GM12878 (cell line): ENCODE measurements around the gene APPBP2.

ENCODE experiments used
- CHD2 ChIP-seq: IDR thresholded peaks from 2 replicates; pipeline ENCODE4 v1.6.1; 2011; ENCODE audit warnings: low read depth, low read length, improper control_type of control experiment, borderline replicate concordance
- CHD4 ChIP-seq: fragments of 200-600 bp; sonication (generic); IDR thresholded peaks from 2 replicates; pipeline ENCODE4 v1.6.1; 2016; ENCODE audit warnings: mild to moderate bottlenecking
- IKZF1 ChIP-seq: fragments of 450-650 bp; conservative IDR thresholded peaks from 2 replicates; pipeline ENCODE4 v1.6.1; 2017; ENCODE audit warnings: antibody characterized with exemption, mild to moderate bottlenecking
- POLR2AphosphoS5 ChIP-seq: IDR thresholded peaks from 2 replicates; pipeline ENCODE4 v1.6.1; 2011; ENCODE audit warnings: mild to moderate bottlenecking, low read length, inconsistent platforms
- SP1 ChIP-seq: IDR thresholded peaks from one replicate; pipeline ENCODE4 v1.6.1; 2011; ENCODE audit warnings: low read depth, low read length
- TAF1 ChIP-seq: IDR thresholded peaks from 2 replicates; pipeline ENCODE4 v1.6.1; 2011; ENCODE audit warnings: mild to moderate bottlenecking, low read depth, low read length, borderline replicate concordance
- TBL1XR1 ChIP-seq: IDR thresholded peaks from 2 replicates; pipeline ENCODE4 v1.6.1; 2012; ENCODE audit warnings: low read depth, low read length, improper control_type of control experiment
- YY1 ChIP-seq: IDR thresholded peaks from 2 replicates; pipeline ENCODE4 v1.6.1; 2011; ENCODE audit warnings: low read depth, mild to moderate bottlenecking, low read length
- ZNF384 ChIP-seq: IDR thresholded peaks from 2 replicates; pipeline ENCODE4 v1.6.1; 2012; ENCODE audit warnings: low read depth, mild to moderate bottlenecking, low read length, improper control_type of control experiment, borderline replicate concordance
- ZZZ3 ChIP-seq: IDR thresholded peaks from 2 replicates; pipeline ENCODE4 v1.6.1; 2011; ENCODE audit warnings: low read depth; ENCODE audit not compliant: control insufficient read depth, insufficient read length
- TF ChIP-seq, protein P1 (sequence below), 3 experiments: IDR thresholded peaks in 2 of 3; conservative IDR thresholded peaks in 1 of 3; 2 replicates each; pipeline ENCODE4 v1.5.1; 2011; ENCODE audit warnings: low read depth in 3 of 3, low read length in 3 of 3, mild to moderate bottlenecking in 3 of 3, control low read depth in 2 of 3, moderate library complexity in 2 of 3, inconsistent platforms in 1 of 3, mixed read lengths in 1 of 3; ENCODE audit not compliant: control insufficient read depth in 2 of 3, insufficient read depth in 1 of 3; ENCODE audit errors: extremely low read depth in 1 of 3
- TF ChIP-seq, protein P2 (sequence below): fragments of 450-650 bp; IDR thresholded peaks from 2 replicates; pipeline ENCODE4 v1.6.1; 2018; ENCODE audit warnings: mild to moderate bottlenecking, low read depth, moderate library complexity; ENCODE audit not compliant: partially characterized antibody
- TF ChIP-seq, protein P3 (sequence below): IDR thresholded peaks from 2 replicates; pipeline ENCODE4 v1.6.1; 2012; ENCODE audit warnings: low read depth, low read length, improper control_type of control experiment
- TF ChIP-seq, protein P4 (sequence below): IDR thresholded peaks from 2 replicates; pipeline ENCODE4 v1.6.1; 2011; ENCODE audit warnings: borderline replicate concordance, low read depth, mild to moderate bottlenecking, moderate library complexity, mixed read lengths, low read length; ENCODE audit not compliant: insufficient read depth; ENCODE audit errors: extremely low read length

DNA sequence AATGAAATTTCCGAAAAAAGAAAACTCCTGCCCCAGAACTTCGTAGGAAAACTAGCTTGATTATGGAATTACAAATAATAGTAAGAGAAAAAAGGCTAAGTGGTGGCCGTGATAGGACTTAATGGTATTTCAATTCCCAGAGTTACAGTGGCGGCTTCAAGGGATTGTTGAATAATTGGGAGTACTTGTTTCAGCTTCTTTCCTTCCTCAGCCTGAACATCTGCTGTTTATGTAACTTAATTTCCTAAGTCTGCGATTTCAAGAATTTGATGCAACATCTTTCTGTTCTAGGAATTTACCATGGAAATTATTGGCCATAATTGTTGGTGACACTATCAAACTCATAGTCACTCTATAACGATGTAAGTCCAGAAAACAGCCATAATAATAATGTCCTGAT lies 684 bp upstream of the APPBP2 start:
- TF ChIP-seq, protein P1, sequence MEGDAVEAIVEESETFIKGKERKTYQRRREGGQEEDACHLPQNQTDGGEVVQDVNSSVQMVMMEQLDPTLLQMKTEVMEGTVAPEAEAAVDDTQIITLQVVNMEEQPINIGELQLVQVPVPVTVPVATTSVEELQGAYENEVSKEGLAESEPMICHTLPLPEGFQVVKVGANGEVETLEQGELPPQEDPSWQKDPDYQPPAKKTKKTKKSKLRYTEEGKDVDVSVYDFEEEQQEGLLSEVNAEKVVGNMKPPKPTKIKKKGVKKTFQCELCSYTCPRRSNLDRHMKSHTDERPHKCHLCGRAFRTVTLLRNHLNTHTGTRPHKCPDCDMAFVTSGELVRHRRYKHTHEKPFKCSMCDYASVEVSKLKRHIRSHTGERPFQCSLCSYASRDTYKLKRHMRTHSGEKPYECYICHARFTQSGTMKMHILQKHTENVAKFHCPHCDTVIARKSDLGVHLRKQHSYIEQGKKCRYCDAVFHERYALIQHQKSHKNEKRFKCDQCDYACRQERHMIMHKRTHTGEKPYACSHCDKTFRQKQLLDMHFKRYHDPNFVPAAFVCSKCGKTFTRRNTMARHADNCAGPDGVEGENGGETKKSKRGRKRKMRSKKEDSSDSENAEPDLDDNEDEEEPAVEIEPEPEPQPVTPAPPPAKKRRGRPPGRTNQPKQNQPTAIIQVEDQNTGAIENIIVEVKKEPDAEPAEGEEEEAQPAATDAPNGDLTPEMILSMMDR (IDR thresholded peaks at IDR 0.05 in 2 of 3, conservative IDR thresholded peaks at IDR 0.05 in 1 of 3; ENCODE audit: control insufficient read depth in 2 of 3, extremely low read depth in 1 of 3, insufficient read depth in 1 of 3, low read depth in 3 of 3, low read length in 3 of 3), result no peak
- TF ChIP-seq, protein P2, sequence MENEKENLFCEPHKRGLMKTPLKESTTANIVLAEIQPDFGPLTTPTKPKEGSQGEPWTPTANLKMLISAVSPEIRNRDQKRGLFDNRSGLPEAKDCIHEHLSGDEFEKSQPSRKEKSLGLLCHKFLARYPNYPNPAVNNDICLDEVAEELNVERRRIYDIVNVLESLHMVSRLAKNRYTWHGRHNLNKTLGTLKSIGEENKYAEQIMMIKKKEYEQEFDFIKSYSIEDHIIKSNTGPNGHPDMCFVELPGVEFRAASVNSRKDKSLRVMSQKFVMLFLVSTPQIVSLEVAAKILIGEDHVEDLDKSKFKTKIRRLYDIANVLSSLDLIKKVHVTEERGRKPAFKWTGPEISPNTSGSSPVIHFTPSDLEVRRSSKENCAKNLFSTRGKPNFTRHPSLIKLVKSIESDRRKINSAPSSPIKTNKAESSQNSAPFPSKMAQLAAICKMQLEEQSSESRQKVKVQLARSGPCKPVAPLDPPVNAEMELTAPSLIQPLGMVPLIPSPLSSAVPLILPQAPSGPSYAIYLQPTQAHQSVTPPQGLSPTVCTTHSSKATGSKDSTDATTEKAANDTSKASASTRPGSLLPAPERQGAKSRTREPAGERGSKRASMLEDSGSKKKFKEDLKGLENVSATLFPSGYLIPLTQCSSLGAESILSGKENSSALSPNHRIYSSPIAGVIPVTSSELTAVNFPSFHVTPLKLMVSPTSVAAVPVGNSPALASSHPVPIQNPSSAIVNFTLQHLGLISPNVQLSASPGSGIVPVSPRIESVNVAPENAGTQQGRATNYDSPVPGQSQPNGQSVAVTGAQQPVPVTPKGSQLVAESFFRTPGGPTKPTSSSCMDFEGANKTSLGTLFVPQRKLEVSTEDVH, result no peak
- TF ChIP-seq CHD2 (no peak), ZNF384 (no peak), YY1 (no peak), IKZF1 (no peak), POLR2AphosphoS5 (no peak), TAF1 (no peak), ZZZ3 (no peak), TBL1XR1 (no peak), CHD4 (no peak), SP1 (no peak)
- TF ChIP-seq, protein P3, sequence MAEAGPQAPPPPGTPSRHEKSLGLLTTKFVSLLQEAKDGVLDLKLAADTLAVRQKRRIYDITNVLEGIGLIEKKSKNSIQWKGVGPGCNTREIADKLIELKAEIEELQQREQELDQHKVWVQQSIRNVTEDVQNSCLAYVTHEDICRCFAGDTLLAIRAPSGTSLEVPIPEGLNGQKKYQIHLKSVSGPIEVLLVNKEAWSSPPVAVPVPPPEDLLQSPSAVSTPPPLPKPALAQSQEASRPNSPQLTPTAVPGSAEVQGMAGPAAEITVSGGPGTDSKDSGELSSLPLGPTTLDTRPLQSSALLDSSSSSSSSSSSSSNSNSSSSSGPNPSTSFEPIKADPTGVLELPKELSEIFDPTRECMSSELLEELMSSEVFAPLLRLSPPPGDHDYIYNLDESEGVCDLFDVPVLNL, result no peak
- TF ChIP-seq, protein P4, sequence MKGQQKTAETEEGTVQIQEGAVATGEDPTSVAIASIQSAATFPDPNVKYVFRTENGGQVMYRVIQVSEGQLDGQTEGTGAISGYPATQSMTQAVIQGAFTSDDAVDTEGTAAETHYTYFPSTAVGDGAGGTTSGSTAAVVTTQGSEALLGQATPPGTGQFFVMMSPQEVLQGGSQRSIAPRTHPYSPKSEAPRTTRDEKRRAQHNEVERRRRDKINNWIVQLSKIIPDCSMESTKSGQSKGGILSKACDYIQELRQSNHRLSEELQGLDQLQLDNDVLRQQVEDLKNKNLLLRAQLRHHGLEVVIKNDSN, result no peak
